Ishikawa (cell line): Measurements from ENCODE around the gene LRRC15.

Source experiments
- CEBPB ChIP-seq: IDR thresholded peaks from 2 replicates; pipeline ENCODE4 v1.6.1; 2012
- CREB1 ChIP-seq: IDR thresholded peaks from 2 replicates; pipeline ENCODE4 v1.6.1; 2012; ENCODE audit warnings: low read depth
- EGR1 ChIP-seq: IDR thresholded peaks from 2 replicates; pipeline ENCODE4 v1.6.1; 2012
- EP300 ChIP-seq: IDR thresholded peaks from 2 replicates; pipeline ENCODE4 v1.6.1; 2012; ENCODE audit warnings: borderline replicate concordance
- FOXM1 ChIP-seq: IDR thresholded peaks from 2 replicates; pipeline ENCODE4 v1.6.1; 2012; ENCODE audit warnings: low read depth, borderline replicate concordance
- MAX ChIP-seq: IDR thresholded peaks from 2 replicates; pipeline ENCODE4 v1.6.1; 2012
- RAD21 ChIP-seq: IDR thresholded peaks from 2 replicates; pipeline ENCODE4 v1.6.1; 2012; ENCODE audit warnings: low read depth
- REST ChIP-seq: IDR thresholded peaks from 2 replicates; pipeline ENCODE4 v1.6.1; 2012; ENCODE audit warnings: low read depth, mild to moderate bottlenecking
- TCF12 ChIP-seq: IDR thresholded peaks from 2 replicates; pipeline ENCODE4 v1.6.1; 2012; ENCODE audit warnings: low read depth
- YY1 ChIP-seq: IDR thresholded peaks from 2 replicates; pipeline ENCODE4 v1.6.1; 2012; ENCODE audit warnings: low read depth
- ZBTB7A ChIP-seq: IDR thresholded peaks from 2 replicates; pipeline ENCODE4 v1.6.1; 2012; ENCODE audit warnings: low read depth

GRCh38 chr3:194387926-194388418, 18.4 kb upstream of the LRRC15 start:
- no peak for TF ChIP-seq REST
- TF ChIP-seq MAX, result no peak
- no peak for TF ChIP-seq CEBPB
- TF ChIP-seq EP300, result no peak
- TF ChIP-seq RAD21, result no peak
- TF ChIP-seq FOXM1, result no peak
- no peak for TF ChIP-seq TCF12
- no peak for TF ChIP-seq ZBTB7A
- TF ChIP-seq YY1, result no peak
- TF ChIP-seq CREB1, result no peak
- TF ChIP-seq EGR1, result no peak
